CD1c-positive myeloid dendritic cell (primary cell): ENCODE results near the gene DPH2.

Source experiments
- DNase-seq: peaks from one replicate; pipeline ENCODE4 v3.0.0-alpha.2; 2016; ENCODE audit errors: extremely low spot score

The DPH2 gene

GRCh38 chr1:43969746-43970466 lies at the start of gene DPH2:
DPH2 (plus strand) TSS chr1:43970010; CDS start chr1:43970176, 166 bp downstream.
- peak; percentile 98 for DNase-seq

GRCh38 chr1:43921022-43921421 lies 48.8 kb upstream of the DPH2 start:
- no peak for DNase-seq

- DNase-seq = no peak
These were observed 45.3 kb upstream of the DPH2 start for GRCh38 chr1:43924516-43924915.

- DNase-seq = no peak
These were observed 44.0 kb upstream of the DPH2 start for GRCh38 chr1:43925846-43926245.

GRCh38 chr1:43930168-43930948 lies 39.5 kb upstream of the DPH2 start:
- DNase-seq = no peak

- DNase-seq = no peak
These were observed 38.9 kb upstream of the DPH2 start for GRCh38 chr1:43930949-43931275.

GRCh38 chr1:43931711-43932660 lies 37.8 kb upstream of the DPH2 start:
- DNase-seq = no peak

GRCh38 chr1:43932786-43933385 lies 36.9 kb upstream of the DPH2 start:
- no peak for DNase-seq

GRCh38 chr1:43933386-43934100 lies 36.3 kb upstream of the DPH2 start, which contains the start of gene ARTN:
ARTN (plus strand) TSS chr1:43933801; CDS start chr1:43935657, 1,856 bp downstream.
- no peak for DNase-seq

GRCh38 chr1:43934101-43934985 lies 35.5 kb upstream of the DPH2 start:
- DNase-seq = peak; percentile 64

GRCh38 chr1:43934986-43935324 lies 34.9 kb upstream of the DPH2 start:
- DNase-seq = no peak

GRCh38 chr1:43935711-43936427 lies 33.9 kb upstream of the DPH2 start:
- no peak for DNase-seq

GRCh38 chr1:43936431-43937151 lies 33.2 kb upstream of the DPH2 start:
- peak; percentile 72 for DNase-seq

- no peak for DNase-seq
These were observed 32.5 kb upstream of the DPH2 start for GRCh38 chr1:43937179-43937865.

- no peak for DNase-seq
These were observed 31.4 kb upstream of the DPH2 start for GRCh38 chr1:43938383-43938782.

- DNase-seq = no peak
These were observed 30.8 kb upstream of the DPH2 start for GRCh38 chr1:43938892-43939587.

GRCh38 chr1:43942411-43942810 lies 27.4 kb upstream of the DPH2 start:
- DNase-seq = no peak

GRCh38 chr1:43944860-43945259 lies 24.9 kb upstream of the DPH2 start:
- DNase-seq = no peak
